ENCODE measurements around the gene METTL24. TPM values are rescaled to one million over a fixed set of nuclear protein-coding genes. Genes with fewer than 3 reads are reported as not detected.

The METTL24 gene
- total and polyA plus RNA-seq, 2 of the 8 experiments (the other 6 are each of a cell fraction or from before 2014, with no cell fraction given) = 0.30 to 0.39 TPM

- Histone ChIP-seq H3K23ac (ENCODE audit: insufficient read length) (no peak overlapping the region), H3K27ac (ENCODE audit: low read depth, low read length) (no peak overlapping the region), H2AFZ (ENCODE audit: low read length) (0 out of 2 replicates have a peak overlapping the region, but pooled peaks have one; percentile 53), H3K56ac (replicated peaks; ENCODE audit: insufficient read length, low read depth, low read length) (no peak overlapping the region), H3K4me3 (ENCODE audit: extremely low read depth in 1 of 4, insufficient read depth in 2 of 4, low read depth in 3 of 4, low read length in 4 of 4) (no peak overlapping the region), H2BK12ac (ENCODE audit: low read depth, low read length) (no peak overlapping the region), H3K23me2 (ENCODE audit: low read depth, low read length) (no peaks in the 10 kb centered on the region), H2AK5ac (ENCODE audit: low read depth, low read length) (no peak overlapping the region), H3K4me2 (ENCODE audit: insufficient read depth in 1 of 2, low read depth in 2 of 2, low read length in 2 of 2) (no peak overlapping the region), H3K79me2 (ENCODE audit: control insufficient read depth in 1 of 2, insufficient read depth in 2 of 2, low read length in 2 of 2) (no peaks in the 10 kb centered on the region), H3K79me1 (ENCODE audit: low read depth, low read length) (no peaks in the 10 kb centered on the region; the same call in 1 of the 2 replicates), H3K9me3 (ENCODE audit: insufficient read depth in 2 of 2, low read depth in 1 of 2, low read length in 1 of 2) (no peaks in the 10 kb centered on the region), H4K20me1 (replicated peaks in 1 of 2; ENCODE audit: control insufficient read depth in 1 of 2, insufficient read depth in 2 of 2, low read length in 2 of 2) (no peaks in the 10 kb centered on the region), H3K18ac (ENCODE audit: extremely low read depth, low read length) (no peak overlapping the region; the same call in 1 of the 2 replicates), H3K36me3 (ENCODE audit: control insufficient read depth in 2 of 4, insufficient read depth in 4 of 4, low read length in 3 of 4) (no peaks in the 10 kb centered on the region), H2BK120ac (replicated peaks; ENCODE audit: low read depth, low read length) (no peak overlapping the region), H4K8ac (ENCODE audit: extremely low read depth, insufficient read depth, low read length) (0 out of 2 replicates have a peak overlapping the region, but pooled peaks have one; percentile 29), H2BK5ac (ENCODE audit: low read depth, low read length) (no peak overlapping the region), H3K14ac (ENCODE audit: insufficient read length) (no peak overlapping the region), H3K9ac (replicated peaks in 1 of 4; ENCODE audit: extremely low read depth in 1 of 4, low read depth in 3 of 4, low read length in 3 of 4) (no peak overlapping the region), H2BK15ac (ENCODE audit: low read length) (no peak overlapping the region), H2BK20ac (ENCODE audit: low read length) (no peak overlapping the region), H4K91ac (replicated peaks; ENCODE audit: insufficient read length, low read length) (no peak overlapping the region), H3K4me1 (replicated peaks in 1 of 4; ENCODE audit: control insufficient read depth in 3 of 4, insufficient read depth in 4 of 4, low read length in 3 of 4) (no peaks in the 10 kb centered on the region), H4K5ac (ENCODE audit: insufficient read length, low read depth, low read length) (no peak overlapping the region), H3K4ac (replicated peaks; ENCODE audit: insufficient read length, low read depth, low read length) (no peak overlapping the region), H3K27me3 (replicated peaks in 1 of 4; ENCODE audit: control insufficient read depth in 3 of 4, extremely low read depth in 1 of 4, insufficient read depth in 3 of 4, low read length in 3 of 4) (no peaks in the 10 kb centered on the region)
- ChIA-PET CTCF (ENCODE audit: partially characterized antibody) (no interaction called here), POLR2A (ENCODE audit: partially characterized antibody) (no interaction called here)
- TF ChIP-seq KDM5A (IDR thresholded peaks at IDR 0.05; ENCODE audit: low read length) (no peak), RXRA (IDR thresholded peaks at IDR 0.05; ENCODE audit: insufficient read depth, low read depth, low read length) (no peak), SAP30 (IDR thresholded peaks at IDR 0.05; ENCODE audit: insufficient read depth, insufficient replicate concordance, low read length) (no peak)
- 90% methylated on average over 41 of the region's 43 CpGs; no CpG with 5 or more reads in 1 of the 2 experiments for WGBS, 2 experiments (ENCODE audit: extremely low coverage in 1 of 2, insufficient coverage in 1 of 2, insufficient read length in 1 of 2, insufficient replicate concordance in 2 of 2, low coverage in 1 of 2, low lambda C conversion rate in 2 of 2, missing lambda C conversion rate in 1 of 2)
- no peak for DNase-seq (ENCODE audit: low read depth in 1 of 2, low spot score in 2 of 2)
- FAIRE-seq = no peak
Measured at GRCh38 chr6:110399219-110400071, 41.3 kb upstream of the METTL24 start.
